H1 (cell line): ENCODE data around the gene CACNA1A. TPM values are rescaled to one million over a fixed set of nuclear protein-coding genes. Genes with fewer than 3 reads are reported as not detected.

Source experiments
- CTCF ChIA-PET: fragments of 300-600 bp; sonication (Branson Sonifier 250); formaldehyde crosslinking; loops from one replicate; lab custom pipeline; 2021; ENCODE audit not compliant: partially characterized antibody; lab: Charles Lee
- POLR2A ChIA-PET: fragments of 300-600 bp; sonication (Branson Sonifier 250); formaldehyde crosslinking; loops from one replicate; lab custom pipeline; 2021; ENCODE audit warnings: inconsistent platforms; ENCODE audit not compliant: partially characterized antibody; lab: Charles Lee
- DNase-seq, 2 experiments: peaks; one replicate each; pipeline versions ENCODE4 v3.0.0 to v3.0.0-alpha.2; 2010 to 2022; ENCODE audit warnings: low spot score in 2 of 2, low read depth in 1 of 2, mixed read lengths in 1 of 2
- FAIRE-seq: peaks from 2 replicates; lab custom pipeline; 2011; peaks lifted over from hg19 to GRCh38; lab: Jason Lieb, UNC
- H2AFZ ChIP-seq: 2 replicates; pipeline ENCODE4 v1.8.1; 2012; ENCODE audit warnings: low read length, inconsistent platforms
- H2AK5ac ChIP-seq: 2 replicates; pipeline ENCODE4 v1.6.1; 2013; ENCODE audit warnings: low read depth, low read length
- H2BK120ac ChIP-seq: replicated peaks from 2 replicates; pipeline ENCODE3; 2013; ENCODE audit warnings: low read depth, low read length, inconsistent platforms
- H2BK12ac ChIP-seq: 2 replicates; pipeline ENCODE4 v1.6.1; 2013; ENCODE audit warnings: low read depth, low read length
- H2BK15ac ChIP-seq: 2 replicates; pipeline ENCODE4 v1.6.1; 2013; ENCODE audit warnings: low read length
- H2BK20ac ChIP-seq: 2 replicates; pipeline ENCODE4 v1.6.1; 2013; ENCODE audit warnings: low read length
- H2BK5ac ChIP-seq: 2 replicates; pipeline ENCODE4 v1.6.1; 2013; ENCODE audit warnings: low read depth, low read length
- H3K14ac ChIP-seq: 2 replicates; pipeline ENCODE4 v1.6.1; 2013; ENCODE audit warnings: inconsistent platforms; ENCODE audit not compliant: insufficient read length
- H3K18ac ChIP-seq: 2 replicates; pipeline ENCODE4 v1.6.1; 2013; ENCODE audit warnings: low read length; ENCODE audit errors: extremely low read depth
- H3K23ac ChIP-seq: 2 replicates; pipeline ENCODE4 v1.6.1; 2013; ENCODE audit warnings: inconsistent platforms; ENCODE audit not compliant: insufficient read length
- H3K23me2 ChIP-seq: 2 replicates; pipeline ENCODE4 v1.6.1; 2013; ENCODE audit warnings: low read depth, low read length
- H3K27ac ChIP-seq: 2 replicates; pipeline ENCODE4 v1.6.1; 2011; ENCODE audit warnings: low read depth, low read length, inconsistent platforms
- H3K27me3 ChIP-seq, 4 experiments: replicated peaks in 1 of 4; 1 replicate in 1 of 4; 2 replicates in 3 of 4; pipeline versions ENCODE4 v1.6.1 to v1.8.1; 2011 to 2013; ENCODE audit warnings: low read length in 3 of 4, mild to moderate bottlenecking in 3 of 4, inconsistent platforms in 2 of 4, mixed read lengths in 2 of 4, moderate library complexity in 1 of 4; ENCODE audit not compliant: control insufficient read depth in 3 of 4, insufficient read depth in 3 of 4; ENCODE audit errors: extremely low read depth in 1 of 4
- H3K36me3 ChIP-seq, 4 experiments: 2 replicates each; pipeline versions ENCODE4 v1.6.1 to v1.8.1; 2011 to 2013; ENCODE audit warnings: mild to moderate bottlenecking in 4 of 4, low read length in 3 of 4, moderate library complexity in 2 of 4, control low read depth in 1 of 4, inconsistent platforms in 1 of 4; ENCODE audit not compliant: insufficient read depth in 4 of 4, control insufficient read depth in 2 of 4
- H3K4ac ChIP-seq: replicated peaks from 2 replicates; pipeline ENCODE3; 2013; ENCODE audit warnings: low read length, low read depth, mixed read lengths, inconsistent platforms; ENCODE audit not compliant: insufficient read length
- H3K4me1 ChIP-seq, 4 experiments: replicated peaks in 1 of 4; 1 replicate in 1 of 4; 2 replicates in 3 of 4; pipeline versions ENCODE4 v1.6.1 to v1.8.1; 2011 to 2013; ENCODE audit warnings: low read length in 3 of 4, inconsistent platforms in 2 of 4, mixed read lengths in 1 of 4; ENCODE audit not compliant: insufficient read depth in 4 of 4, control insufficient read depth in 3 of 4
- H3K4me2 ChIP-seq, 2 experiments: 2 replicates each; pipeline versions ENCODE4 v1.6.1 to v1.8.1; 2011 to 2013; ENCODE audit warnings: low read depth in 2 of 2, low read length in 2 of 2, control low read depth in 1 of 2, inconsistent platforms in 1 of 2, mild to moderate bottlenecking in 1 of 2; ENCODE audit not compliant: insufficient read depth in 1 of 2
- H3K4me3 ChIP-seq, 4 experiments: fragments of 200-600, 300-600 bp in 1 of 4; sonication (generic), shearing (Covaris generic), sonication (Bioruptor Twin) in 1 of 4; 2 replicates each; pipeline versions ENCODE4 v1.5.1 to v1.8.1; 2011 to 2016; ENCODE audit warnings: low read length in 4 of 4, low read depth in 3 of 4, control low read depth in 2 of 4, inconsistent platforms in 2 of 4, mild to moderate bottlenecking in 2 of 4, mixed read lengths in 1 of 4, moderate library complexity in 1 of 4; ENCODE audit not compliant: insufficient read depth in 2 of 4; ENCODE audit errors: extremely low read depth in 1 of 4
- H3K56ac ChIP-seq: replicated peaks from 2 replicates; pipeline ENCODE3; 2013; ENCODE audit warnings: low read depth, mild to moderate bottlenecking, mixed read lengths, low read length, inconsistent platforms; ENCODE audit not compliant: insufficient read length
- H3K79me1 ChIP-seq: 2 replicates; pipeline ENCODE4 v1.6.1; 2013; ENCODE audit warnings: low read depth, low read length, control low read depth
- H3K79me2 ChIP-seq, 2 experiments: 2 replicates each; pipeline versions ENCODE4 v1.6.1 to v1.8.1; 2012 to 2013; ENCODE audit warnings: low read length in 2 of 2, mild to moderate bottlenecking in 2 of 2, inconsistent platforms in 1 of 2; ENCODE audit not compliant: insufficient read depth in 2 of 2, control insufficient read depth in 1 of 2
- H3K9ac ChIP-seq, 4 experiments: replicated peaks in 1 of 4; 1 replicate in 1 of 4; 2 replicates in 3 of 4; pipeline versions ENCODE4 v1.6.1 to v1.8.1; 2011 to 2013; ENCODE audit warnings: low read depth in 3 of 4, low read length in 3 of 4, control low read depth in 2 of 4, mild to moderate bottlenecking in 2 of 4, moderate library complexity in 2 of 4, inconsistent platforms in 1 of 4; ENCODE audit errors: extremely low read depth in 1 of 4
- H3K9me3 ChIP-seq, 2 experiments: 2 replicates each; pipeline versions ENCODE4 v1.6.1 to v1.8.1; 2012 to 2013; ENCODE audit warnings: mild to moderate bottlenecking in 2 of 2, moderate library complexity in 2 of 2, control low read depth in 1 of 2, inconsistent platforms in 1 of 2, low read depth in 1 of 2, low read length in 1 of 2, mixed read lengths in 1 of 2; ENCODE audit not compliant: insufficient read depth in 2 of 2
- H4K20me1 ChIP-seq, 2 experiments: replicated peaks in 1 of 2; 2 replicates each; pipeline versions ENCODE3 to v1.8.1; 2011 to 2013; ENCODE audit warnings: inconsistent platforms in 2 of 2, low read length in 2 of 2, mild to moderate bottlenecking in 1 of 2; ENCODE audit not compliant: insufficient read depth in 2 of 2, control insufficient read depth in 1 of 2
- H4K5ac ChIP-seq: 2 replicates; pipeline ENCODE4 v1.6.1; 2013; ENCODE audit warnings: low read length, low read depth, mixed read lengths, inconsistent platforms; ENCODE audit not compliant: insufficient read length
- H4K8ac ChIP-seq: 2 replicates; pipeline ENCODE4 v1.8.0; 2013; ENCODE audit warnings: mild to moderate bottlenecking, moderate library complexity, low read length, inconsistent platforms; ENCODE audit not compliant: insufficient read depth; ENCODE audit errors: extremely low read depth
- H4K91ac ChIP-seq: replicated peaks from 2 replicates; pipeline ENCODE3; 2013; ENCODE audit warnings: low read length, mixed read lengths, inconsistent platforms; ENCODE audit not compliant: insufficient read length
- CBX8 ChIP-seq: fragments of 300-800, 300-1000 bp; sonication (generic); IDR thresholded peaks from 2 replicates; pipeline ENCODE4 v1.7.1; 2016; ENCODE audit warnings: low read depth, low read length, borderline replicate concordance
- FOSL1 ChIP-seq: IDR thresholded peaks from 2 replicates; pipeline ENCODE4 v1.6.1; 2011; ENCODE audit warnings: mild to moderate bottlenecking, low read depth, low read length, moderate library complexity; ENCODE audit not compliant: insufficient read depth
- PHF8 ChIP-seq: fragments of 200-600 bp; sonication (generic); conservative IDR thresholded peaks from 2 replicates; pipeline ENCODE4 v1.7.1; 2012; ENCODE audit warnings: low read depth, mild to moderate bottlenecking, inconsistent platforms, low read length, moderate library complexity
- RNF2 ChIP-seq: fragments of 200-900, 300-1000 bp; sonication (generic); IDR thresholded peaks from 2 replicates; pipeline ENCODE4 v1.7.1; 2016; ENCODE audit warnings: borderline replicate concordance, low read depth, mild to moderate bottlenecking, antibody characterized with exemption, low read length; ENCODE audit not compliant: poor library complexity, severe bottlenecking; ENCODE audit errors: missing control alignments
- WGBS, 2 experiments: shearing (Covaris generic) in 1 of 2; methylation state at CpG; one replicate each; pipeline versions ENCODE4 v1.1.6 to v1.1.7; 2013 to 2015; ENCODE audit warnings: low lambda C conversion rate in 2 of 2, mixed read lengths in 2 of 2, inconsistent platforms in 1 of 2, low coverage in 1 of 2, missing lambda C conversion rate in 1 of 2; ENCODE audit not compliant: insufficient replicate concordance in 2 of 2, insufficient coverage in 1 of 2, insufficient read length in 1 of 2; ENCODE audit errors: extremely low coverage in 1 of 2, missing lambda C conversion rate in 1 of 2; 5-methylcytosine and 5-hydroxymethylcytosine counted together
- polyA plus RNA-seq, 7 experiments: library from polyadenylated mRNA; depleted of rRNA in 3 of 7; stranded (reverse) in 5 of 7; unstranded in 2 of 7; fragments of >200 nt in 5 of 7; fragments of 200-250 nt in 2 of 7; gene quantifications; 1 replicate in 5 of 7; 2 replicates in 1 of 7; 4 replicates in 1 of 7; pipeline versions ENCODE4 v1.2.1 to v1.2.3, GENCODE V29; 2011 to 2013; ENCODE audit warnings: missing spikeins in 2 of 7, mixed read lengths in 2 of 7
- total RNA-seq: library from RNA; stranded (reverse); fragmentation: NEBNext Ultra II Directional; extraction: Animal tissue kit (Norgen Biotek cat#: 25700); gene quantifications from 2 replicates; pipeline ENCODE4 v1.2.1, GENCODE V29; 2021

Gene CACNA1A
- total and polyA plus RNA-seq, 2 of the 8 experiments (the other 6 are each of a cell fraction or from before 2014, with no cell fraction given), result 10.7 to 25.3 TPM

DNA sequence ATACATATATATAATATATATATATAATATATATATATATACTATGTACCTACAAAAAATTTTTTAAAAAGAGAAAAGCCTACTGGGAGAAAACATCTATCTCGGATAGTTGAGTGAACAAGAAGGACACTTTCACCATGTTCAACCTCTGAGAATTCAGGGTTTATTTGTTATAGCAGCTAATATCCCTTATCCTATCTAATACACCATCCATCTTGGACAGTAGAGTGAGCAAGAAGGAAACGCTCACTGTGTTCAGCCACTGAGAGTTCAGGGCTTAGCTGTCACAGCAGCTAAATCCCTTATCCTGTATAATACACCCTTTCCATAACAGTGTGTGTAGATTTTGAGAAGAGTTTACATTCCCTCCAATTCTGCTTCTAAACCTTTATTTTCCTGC, 38.1 kb upstream of the CACNA1A start:
- no peaks in the 10 kb centered on the region for H4K20me1 ChIP-seq
- H3K23me2 ChIP-seq, result no peaks in the 10 kb centered on the region; the same call in 1 of the 2 replicates
- H3K9me3 ChIP-seq, result 0 out of 4 replicates have a peak, but pooled peaks cover 0 to 2% of the 10 kb centered on the region in 2 experiments
- H3K4me2 ChIP-seq, result no peak overlapping the region
- H2AK5ac ChIP-seq, result no peak overlapping the region
- no peak overlapping the region for H2BK20ac ChIP-seq
- TF ChIP-seq CBX8 (no peak), RNF2 (no peak), FOSL1 (no peak), PHF8 (no peak)
- TF ChIP-seq, all 59 proteins: peak for 0
- Histone ChIP-seq H3K23ac (no peak overlapping the region), H4K91ac (no peak overlapping the region), H3K4ac (no peak overlapping the region), H3K9ac (no peak overlapping the region), H2BK15ac (no peak overlapping the region), H4K5ac (no peak overlapping the region), H3K36me3 (no peaks in the 10 kb centered on the region), H3K4me3 (no peak overlapping the region), H3K79me2 (no peaks in the 10 kb centered on the region), H3K27me3 (no peaks in the 10 kb centered on the region), H3K56ac (no peak overlapping the region), H3K14ac (no peak overlapping the region), H4K8ac (no peak overlapping the region), H3K79me1 (no peaks in the 10 kb centered on the region), H3K18ac (no peak overlapping the region), H2AFZ (no peak overlapping the region), H3K4me1 (no peaks in the 10 kb centered on the region), H2BK120ac (no peak overlapping the region), H3K27ac (no peak overlapping the region), H2BK12ac (no peak overlapping the region), H2BK5ac (no peak overlapping the region)
- FAIRE-seq (no peak), DNase-seq (no peak)
- WGBS, 2 experiments, result 91% methylated on average over 2 of the region's 2 CpGs; no CpG with 5 or more reads in 1 of the 2 experiments
- ChIA-PET POLR2A (no interaction called here), CTCF (interaction anchor here (1.2 kb wide), 1 partner anchor 171 kb away, joined by 3 read pairs; no protein-coding TSS in a partner anchor)
